ENCODE results near the gene FANCE. TPM values are rescaled to one million over a fixed set of nuclear protein-coding genes. Genes with fewer than 3 reads are reported as not detected.

FANCE gene
- total and polyA plus RNA-seq, 2 experiments from 2014 or later: 5.4 to 25.5 TPM

- DNase-seq (ENCODE audit: low spot score): no peak
- Mint-ChIP-seq H3K4me3 (no peak overlapping the region), H3K27me3 (ENCODE audit: insufficient read depth, low read depth, poor library complexity) (no peaks in the 10 kb centered on the region), H3K36me3 (ENCODE audit: low read depth) (peaks cover 27% of the 10 kb centered on the region), H3K27ac (no peak overlapping the region), H3K4me1 (peaks cover 27% of the 10 kb centered on the region), H3K9me3 (peaks cover 23% of the 10 kb centered on the region)
- H3K27ac ChIP-seq (ENCODE audit: low read depth): no peak overlapping the region
- no peaks in the 10 kb centered on the region for H3K79me2 ChIP-seq (replicated peaks; ENCODE audit: insufficient read depth)
- no peaks in the 10 kb centered on the region for H3K9me2 ChIP-seq (ENCODE audit: insufficient read depth)
- no peak for ATAC-seq
- H3K4me1 ChIP-seq (ENCODE audit: insufficient read depth): peaks cover 15% of the 10 kb centered on the region
- H3K4me2 ChIP-seq: no peak overlapping the region
- H3F3A ChIP-seq (replicated peaks; ENCODE audit: low read depth): no peaks in the 10 kb centered on the region
- TF ChIP-seq ZNF331 (CRISPR knock-in tag; IDR thresholded peaks at IDR 0.05; ENCODE audit: low read depth) (no peak), STAT1 (IDR thresholded peaks at IDR 0.05; ENCODE audit: unreplicated experiment) (no peak), REST (IDR thresholded peaks at IDR 0.05; ENCODE audit: unreplicated experiment) (no peak), NANOG (IDR thresholded peaks at IDR 0.05; ENCODE audit: borderline replicate concordance) (no peak), EZH2 (IDR thresholded peaks at IDR 0.05; ENCODE audit: low read depth, unreplicated experiment) (no peak), ZNF114 (CRISPR knock-in tag; IDR thresholded peaks at IDR 0.05) (no peak), POLR2AphosphoS5 (IDR thresholded peaks at IDR 0.05; ENCODE audit: low read depth) (no peak), CTCF (conservative IDR thresholded peaks at IDR 0.05; ENCODE audit: low read depth in 2 of 2) (no peak), JUNB (IDR thresholded peaks at IDR 0.05; ENCODE audit: unreplicated experiment) (no peak), EZH2phosphoT487 (IDR thresholded peaks at IDR 0.05; ENCODE audit: unreplicated experiment) (no peak), CREB1 (CRISPR knock-in tag; IDR thresholded peaks at IDR 0.05; ENCODE audit: low read depth) (no peak)
- TF ChIP-seq, protein P1, sequence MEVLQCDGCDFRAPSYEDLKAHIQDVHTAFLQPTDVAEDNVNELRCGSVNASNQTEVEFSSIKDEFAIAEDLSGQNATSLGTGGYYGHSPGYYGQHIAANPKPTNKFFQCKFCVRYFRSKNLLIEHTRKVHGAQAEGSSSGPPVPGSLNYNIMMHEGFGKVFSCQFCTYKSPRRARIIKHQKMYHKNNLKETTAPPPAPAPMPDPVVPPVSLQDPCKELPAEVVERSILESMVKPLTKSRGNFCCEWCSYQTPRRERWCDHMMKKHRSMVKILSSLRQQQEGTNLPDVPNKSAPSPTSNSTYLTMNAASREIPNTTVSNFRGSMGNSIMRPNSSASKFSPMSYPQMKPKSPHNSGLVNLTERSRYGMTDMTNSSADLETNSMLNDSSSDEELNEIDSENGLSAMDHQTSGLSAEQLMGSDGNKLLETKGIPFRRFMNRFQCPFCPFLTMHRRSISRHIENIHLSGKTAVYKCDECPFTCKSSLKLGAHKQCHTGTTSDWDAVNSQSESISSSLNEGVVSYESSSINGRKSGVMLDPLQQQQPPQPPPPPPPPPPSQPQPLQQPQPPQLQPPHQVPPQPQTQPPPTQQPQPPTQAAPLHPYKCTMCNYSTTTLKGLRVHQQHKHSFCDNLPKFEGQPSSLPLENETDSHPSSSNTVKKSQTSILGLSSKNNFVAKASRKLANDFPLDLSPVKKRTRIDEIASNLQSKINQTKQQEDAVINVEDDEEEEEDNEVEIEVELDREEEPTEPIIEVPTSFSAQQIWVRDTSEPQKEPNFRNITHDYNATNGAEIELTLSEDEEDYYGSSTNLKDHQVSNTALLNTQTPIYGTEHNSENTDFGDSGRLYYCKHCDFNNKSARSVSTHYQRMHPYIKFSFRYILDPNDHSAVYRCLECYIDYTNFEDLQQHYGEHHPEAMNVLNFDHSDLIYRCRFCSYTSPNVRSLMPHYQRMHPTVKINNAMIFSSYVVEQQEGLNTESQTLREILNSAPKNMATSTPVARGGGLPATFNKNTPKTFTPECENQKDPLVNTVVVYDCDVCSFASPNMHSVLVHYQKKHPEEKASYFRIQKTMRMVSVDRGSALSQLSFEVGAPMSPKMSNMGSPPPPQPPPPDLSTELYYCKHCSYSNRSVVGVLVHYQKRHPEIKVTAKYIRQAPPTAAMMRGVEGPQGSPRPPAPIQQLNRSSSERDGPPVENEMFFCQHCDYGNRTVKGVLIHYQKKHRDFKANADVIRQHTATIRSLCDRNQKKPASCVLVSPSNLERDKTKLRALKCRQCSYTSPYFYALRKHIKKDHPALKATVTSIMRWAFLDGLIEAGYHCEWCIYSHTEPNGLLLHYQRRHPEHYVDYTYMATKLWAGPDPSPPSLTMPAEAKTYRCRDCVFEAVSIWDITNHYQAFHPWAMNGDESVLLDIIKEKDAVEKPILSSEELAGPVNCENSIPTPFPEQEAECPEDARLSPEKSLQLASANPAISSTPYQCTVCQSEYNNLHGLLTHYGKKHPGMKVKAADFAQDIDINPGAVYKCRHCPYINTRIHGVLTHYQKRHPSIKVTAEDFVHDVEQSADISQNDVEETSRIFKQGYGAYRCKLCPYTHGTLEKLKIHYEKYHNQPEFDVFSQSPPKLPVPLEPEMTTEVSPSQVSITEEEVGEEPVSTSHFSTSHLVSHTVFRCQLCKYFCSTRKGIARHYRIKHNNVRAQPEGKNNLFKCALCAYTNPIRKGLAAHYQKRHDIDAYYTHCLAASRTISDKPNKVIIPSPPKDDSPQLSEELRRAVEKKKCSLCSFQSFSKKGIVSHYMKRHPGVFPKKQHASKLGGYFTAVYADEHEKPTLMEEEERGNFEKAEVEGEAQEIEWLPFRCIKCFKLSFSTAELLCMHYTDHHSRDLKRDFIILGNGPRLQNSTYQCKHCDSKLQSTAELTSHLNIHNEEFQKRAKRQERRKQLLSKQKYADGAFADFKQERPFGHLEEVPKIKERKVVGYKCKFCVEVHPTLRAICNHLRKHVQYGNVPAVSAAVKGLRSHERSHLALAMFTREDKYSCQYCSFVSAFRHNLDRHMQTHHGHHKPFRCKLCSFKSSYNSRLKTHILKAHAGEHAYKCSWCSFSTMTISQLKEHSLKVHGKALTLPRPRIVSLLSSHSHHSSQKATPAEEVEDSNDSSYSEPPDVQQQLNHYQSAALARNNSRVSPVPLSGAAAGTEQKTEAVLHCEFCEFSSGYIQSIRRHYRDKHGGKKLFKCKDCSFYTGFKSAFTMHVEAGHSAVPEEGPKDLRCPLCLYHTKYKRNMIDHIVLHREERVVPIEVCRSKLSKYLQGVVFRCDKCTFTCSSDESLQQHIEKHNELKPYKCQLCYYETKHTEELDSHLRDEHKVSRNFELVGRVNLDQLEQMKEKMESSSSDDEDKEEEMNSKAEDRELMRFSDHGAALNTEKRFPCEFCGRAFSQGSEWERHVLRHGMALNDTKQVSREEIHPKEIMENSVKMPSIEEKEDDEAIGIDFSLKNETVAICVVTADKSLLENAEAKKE (CRISPR knock-in tag; IDR thresholded peaks at IDR 0.05): no peak
- TF ChIP-seq, protein P2, sequence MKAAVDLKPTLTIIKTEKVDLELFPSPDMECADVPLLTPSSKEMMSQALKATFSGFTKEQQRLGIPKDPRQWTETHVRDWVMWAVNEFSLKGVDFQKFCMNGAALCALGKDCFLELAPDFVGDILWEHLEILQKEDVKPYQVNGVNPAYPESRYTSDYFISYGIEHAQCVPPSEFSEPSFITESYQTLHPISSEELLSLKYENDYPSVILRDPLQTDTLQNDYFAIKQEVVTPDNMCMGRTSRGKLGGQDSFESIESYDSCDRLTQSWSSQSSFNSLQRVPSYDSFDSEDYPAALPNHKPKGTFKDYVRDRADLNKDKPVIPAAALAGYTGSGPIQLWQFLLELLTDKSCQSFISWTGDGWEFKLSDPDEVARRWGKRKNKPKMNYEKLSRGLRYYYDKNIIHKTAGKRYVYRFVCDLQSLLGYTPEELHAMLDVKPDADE (IDR thresholded peaks at IDR 0.05): no peak
- H3K27me3 ChIP-seq (ENCODE audit: insufficient read depth): no peaks in the 10 kb centered on the region
- H3K36me3 ChIP-seq (ENCODE audit: insufficient read depth): peaks cover 3% of the 10 kb centered on the region; the same call in 1 of the 2 replicates
- H4K20me1 ChIP-seq (replicated peaks; ENCODE audit: insufficient read depth): no peaks in the 10 kb centered on the region
- H3K4me3 ChIP-seq: no peak overlapping the region
- H2AFZ ChIP-seq: no peak overlapping the region
Observed at GRCh38 chr6:35429463-35429862, 22.7 kb upstream of the FANCE start.
